Measurements from ENCODE around the gene SLC7A4. TPM values are rescaled to one million over a fixed set of nuclear protein-coding genes. Genes with fewer than 3 reads are reported as not detected.

SLC7A4 gene
- total and polyA plus RNA-seq, 7 donors = 0.16 to 2.6 (median 0.59) TPM; not detected in 1

GRCh38 chr22:21020802-21021429, 11.4 kb downstream of the SLC7A4 start:
- Histone ChIP-seq H3K9me3 (no peaks in the 10 kb centered on the region), H3K4me3 (no peak overlapping the region), H3K36me3 (no peaks in the 10 kb centered on the region), H3K27me3 (no peaks in the 10 kb centered on the region), H3K4me1 (no peaks in the 10 kb centered on the region), H3K27ac (no peak overlapping the region)
- intact Hi-C loops (cut with DNase I) = no loop called here
- WGBS, 2 donors = 57 to 66% methylated on average over 7 of the region's 7 CpGs
- TF ChIP-seq CTCF (IDR thresholded peaks at IDR 0.05) (no peak), POLR2AphosphoS5 (IDR thresholded peaks at IDR 0.05) (no peak), EP300 (IDR thresholded peaks at IDR 0.05) (no peak), POLR2A (IDR thresholded peaks at IDR 0.05) (no peak)
- no peak for DNase-seq

DNA sequence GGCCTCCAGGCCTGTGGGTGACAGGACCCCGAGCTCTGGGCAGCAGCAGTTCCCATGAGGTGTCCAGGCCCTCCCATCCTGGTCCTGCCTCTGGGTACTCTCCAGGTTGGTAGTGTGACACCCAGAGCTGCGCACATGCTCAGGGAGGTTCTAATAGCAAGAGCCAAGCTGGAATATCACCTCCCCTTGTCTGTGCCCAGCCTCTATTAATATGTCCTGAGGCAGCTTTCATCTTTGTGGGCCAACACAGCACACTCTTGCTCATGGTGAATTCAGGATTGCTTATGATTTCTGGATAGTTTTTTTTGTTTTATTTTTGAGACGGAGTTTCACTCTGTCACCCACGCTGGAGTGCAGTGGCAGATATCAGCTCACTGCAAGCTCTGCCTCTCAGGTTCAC, 14.0 kb downstream of the SLC7A4 start:
- Histone ChIP-seq H3K4me1 (peaks cover 0 to 24% (median 22%) of the 10 kb centered on the region in 4 donors), H3K36me3 (no peaks in the 10 kb centered on the region), H3K9me3 (no peaks in the 10 kb centered on the region), H3K27me3 (no peaks in the 10 kb centered on the region), H3K27ac (no peak overlapping the region), H3K4me3 (no peak overlapping the region)
- no peak for TF ChIP-seq CTCF (IDR thresholded peaks at IDR 0.05)
- no peak for TF ChIP-seq POLR2AphosphoS5 (IDR thresholded peaks at IDR 0.05)
- no peak for TF ChIP-seq POLR2A (IDR thresholded peaks at IDR 0.05)
- TF ChIP-seq EP300 (IDR thresholded peaks at IDR 0.05) = no peak
- 89 to 94% methylated on average over 4 of the region's 4 CpGs for WGBS, 2 donors
- no peak for DNase-seq
- intact Hi-C loops (cut with DNase I) = no loop called here

DNA sequence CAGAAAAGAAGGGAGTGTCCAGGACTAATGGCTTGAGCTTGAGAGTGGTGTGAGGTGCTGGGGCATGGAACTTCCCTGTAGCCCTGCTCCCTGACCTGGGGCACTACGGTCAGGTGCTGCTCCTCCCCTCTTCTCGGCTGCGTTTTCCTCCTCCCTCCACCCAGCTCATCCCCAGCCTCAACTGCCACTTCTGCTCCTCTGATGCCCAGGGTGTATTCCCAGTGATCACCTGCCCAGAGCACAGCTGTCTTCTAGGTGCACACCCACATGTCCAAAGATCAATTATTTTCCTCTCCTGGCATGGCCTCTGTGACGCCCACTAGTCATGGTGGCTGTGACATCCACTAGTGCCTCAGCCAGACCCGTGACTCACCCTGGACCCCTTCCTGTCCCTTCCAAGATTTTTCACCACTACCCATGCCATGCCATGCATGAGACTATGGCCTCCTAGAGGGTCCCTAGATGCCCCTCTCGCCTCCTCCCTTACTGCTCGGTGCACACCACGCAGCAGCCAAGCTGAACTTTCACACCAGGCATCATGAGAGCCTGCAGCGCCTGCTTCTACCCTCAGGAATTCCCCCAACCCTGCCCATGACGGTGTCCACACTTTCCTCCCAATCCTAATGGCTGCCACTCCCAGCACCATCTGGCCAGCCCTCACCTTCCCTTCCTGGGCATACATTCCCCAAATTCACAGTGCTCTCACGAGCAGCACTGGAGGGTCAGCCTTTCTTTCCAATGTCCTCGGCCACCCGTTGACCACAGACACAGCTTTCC, 15.5 kb downstream of the SLC7A4 start:
- no peaks in the 10 kb centered on the region for H3K36me3 ChIP-seq
- no peak for TF ChIP-seq POLR2A (IDR thresholded peaks at IDR 0.05)
- TF ChIP-seq POLR2AphosphoS5 (IDR thresholded peaks at IDR 0.05) = no peak
- no peak for TF ChIP-seq EP300 (IDR thresholded peaks at IDR 0.05)
- no peak for TF ChIP-seq CTCF (IDR thresholded peaks at IDR 0.05)
- intact Hi-C loops (cut with DNase I) = no loop called here
- DNase-seq = no peak
- H3K9me3 ChIP-seq = no peaks in the 10 kb centered on the region
- H3K4me3 ChIP-seq = no peak overlapping the region
- peaks cover 0 to 24% (median 22%) of the 10 kb centered on the region in 4 donors for H3K4me1 ChIP-seq
- WGBS, 2 donors = 60 to 81% methylated on average over 13 of the region's 13 CpGs
- H3K27me3 ChIP-seq = no peaks in the 10 kb centered on the region
- H3K27ac ChIP-seq = no peak overlapping the region

DNA sequence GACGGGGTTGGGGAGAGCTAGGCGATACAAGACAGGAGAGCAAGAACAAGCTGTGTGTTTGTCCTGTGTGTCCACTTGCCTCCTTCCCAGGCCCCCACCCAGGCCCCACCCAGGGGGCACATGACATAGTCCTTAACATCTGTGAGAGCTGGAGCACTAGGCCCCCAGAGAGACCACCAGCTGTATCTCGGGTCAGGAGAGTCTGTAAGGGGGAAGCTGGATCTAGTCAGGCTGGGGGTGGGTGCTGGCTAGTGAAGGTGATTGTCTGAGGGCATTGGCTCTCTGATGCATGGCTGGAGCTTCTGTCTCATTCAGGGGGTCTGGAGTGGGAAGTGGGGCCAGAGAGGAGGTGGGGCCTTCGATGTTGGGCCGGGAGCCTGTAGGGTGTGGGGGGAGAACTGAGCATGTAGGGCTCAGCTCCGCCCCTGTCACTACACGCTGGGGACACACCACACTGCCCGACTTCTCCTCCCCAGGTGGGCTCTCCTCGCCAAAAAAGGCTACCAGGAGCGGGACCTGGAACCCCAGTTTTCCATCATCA, 16.8 kb downstream of the SLC7A4 start:
- no peaks in the 10 kb centered on the region for H3K27me3 ChIP-seq
- peaks cover 0 to 24% (median 22%) of the 10 kb centered on the region in 4 donors for H3K4me1 ChIP-seq
- no peak for DNase-seq
- intact Hi-C loops (cut with DNase I) = no loop called here
- H3K4me3 ChIP-seq = no peak overlapping the region
- 73 to 75% methylated on average over 10 of the region's 10 CpGs for WGBS, 2 donors
- TF ChIP-seq POLR2A (IDR thresholded peaks at IDR 0.05) = no peak
- TF ChIP-seq POLR2AphosphoS5 (IDR thresholded peaks at IDR 0.05) = no peak
- TF ChIP-seq CTCF (IDR thresholded peaks at IDR 0.05) = no peak
- no peak for TF ChIP-seq EP300 (IDR thresholded peaks at IDR 0.05)
- H3K9me3 ChIP-seq = no peaks in the 10 kb centered on the region
- no peaks in the 10 kb centered on the region for H3K36me3 ChIP-seq
- H3K27ac ChIP-seq = no peak overlapping the region
